Vagina (tissue), 2 donors: ENCODE data around the gene CUL7.

ENCODE experiments used
- POLR2AphosphoS5 ChIP-seq, 2 donors: sonication (generic); formaldehyde crosslinking; IDR thresholded peaks; one replicate each; pipeline ENCODE4 v1.9.0; 2017; ENCODE audit warnings: antibody characterized with exemption in 2 of 2, mild to moderate bottlenecking in 2 of 2, low read depth in 1 of 2; ENCODE audit not compliant: insufficient read depth in 1 of 2
- TF ChIP-seq, protein P1 (sequence below), 3 experiments: fragments of 450-650 bp in 2 of 3; fragments of 200-600 bp in 1 of 3; sonication (generic) in 1 of 3; IDR thresholded peaks; one replicate each; pipeline ENCODE4 v1.5.1; 2017 to 2019; ENCODE audit warnings: antibody characterized with exemption in 3 of 3, mild to moderate bottlenecking in 2 of 3, moderate library complexity in 2 of 3

DNA sequence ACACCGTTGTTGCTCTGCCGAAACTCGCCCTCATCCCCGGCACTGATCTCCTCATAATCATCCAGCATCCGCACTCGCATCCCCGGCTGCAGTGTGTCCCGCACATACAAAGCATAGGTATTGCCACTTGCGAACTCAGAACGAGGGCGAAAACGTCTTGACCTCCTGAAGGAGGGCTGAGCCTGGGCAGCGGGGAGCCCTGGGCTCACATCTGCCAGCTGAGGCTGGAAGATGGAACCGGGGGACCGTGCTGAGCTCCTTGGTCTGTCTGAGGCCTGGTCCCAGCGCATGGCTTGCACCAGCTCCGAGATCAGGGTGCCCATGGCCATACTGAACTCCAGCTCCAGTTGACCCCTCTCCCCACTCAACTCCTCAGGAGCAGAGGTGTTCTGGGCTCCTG lies 2.7 kb downstream of the CUL7 start:
- TF ChIP-seq, protein P1, sequence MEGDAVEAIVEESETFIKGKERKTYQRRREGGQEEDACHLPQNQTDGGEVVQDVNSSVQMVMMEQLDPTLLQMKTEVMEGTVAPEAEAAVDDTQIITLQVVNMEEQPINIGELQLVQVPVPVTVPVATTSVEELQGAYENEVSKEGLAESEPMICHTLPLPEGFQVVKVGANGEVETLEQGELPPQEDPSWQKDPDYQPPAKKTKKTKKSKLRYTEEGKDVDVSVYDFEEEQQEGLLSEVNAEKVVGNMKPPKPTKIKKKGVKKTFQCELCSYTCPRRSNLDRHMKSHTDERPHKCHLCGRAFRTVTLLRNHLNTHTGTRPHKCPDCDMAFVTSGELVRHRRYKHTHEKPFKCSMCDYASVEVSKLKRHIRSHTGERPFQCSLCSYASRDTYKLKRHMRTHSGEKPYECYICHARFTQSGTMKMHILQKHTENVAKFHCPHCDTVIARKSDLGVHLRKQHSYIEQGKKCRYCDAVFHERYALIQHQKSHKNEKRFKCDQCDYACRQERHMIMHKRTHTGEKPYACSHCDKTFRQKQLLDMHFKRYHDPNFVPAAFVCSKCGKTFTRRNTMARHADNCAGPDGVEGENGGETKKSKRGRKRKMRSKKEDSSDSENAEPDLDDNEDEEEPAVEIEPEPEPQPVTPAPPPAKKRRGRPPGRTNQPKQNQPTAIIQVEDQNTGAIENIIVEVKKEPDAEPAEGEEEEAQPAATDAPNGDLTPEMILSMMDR (IDR thresholded peaks at IDR 0.05), result no peak
- TF ChIP-seq POLR2AphosphoS5 (IDR thresholded peaks at IDR 0.05; ENCODE audit: insufficient read depth in 1 of 2, low read depth in 1 of 2), result no peak
